MG63 (cell line): ENCODE data around the gene PDK4. TPM values are rescaled to one million over a fixed set of nuclear protein-coding genes. Genes with fewer than 3 reads are reported as not detected.
"Not testable (repeated sequence)": the region's sequence is repeated elsewhere in the genome, so short reads cannot be mapped to it uniquely, and the experiment has no call there.

Experiments
- DNase-seq: peaks from one replicate; pipeline ENCODE4 v3.0.0-alpha.2; 2020
- H3K27me3 ChIP-seq: fragments of 250-450 bp; sonication (Bioruptor Pico); 2 replicates; pipeline ENCODE4 v1.5.1; 2020; ENCODE audit warnings: mild to moderate bottlenecking, moderate library complexity
- H3K36me3 ChIP-seq: fragments of 250-450 bp; sonication (Bioruptor Pico); 2 replicates; pipeline ENCODE4 v1.5.1; 2020; ENCODE audit warnings: mild to moderate bottlenecking, moderate library complexity
- H3K4me3 ChIP-seq: fragments of 250-450 bp; sonication (Bioruptor Pico); 2 replicates; pipeline ENCODE4 v1.5.1; 2020; ENCODE audit warnings: mild to moderate bottlenecking, moderate library complexity
- H3K9me3 ChIP-seq: fragments of 250-450 bp; sonication (Bioruptor Pico); 2 replicates; pipeline ENCODE4 v1.5.1; 2020; ENCODE audit warnings: mild to moderate bottlenecking, moderate library complexity
- total RNA-seq: library from RNA; depleted of rRNA; stranded (reverse); fragments of >200 nt; shearing (Covaris generic); gene quantifications from 2 replicates; pipeline ENCODE4 v1.2.3, GENCODE V29; 2014; ENCODE audit warnings: low replicate concordance

PDK4 gene
- total RNA-seq, 1 experiment from 2014 or later: 0.33 TPM

DNA sequence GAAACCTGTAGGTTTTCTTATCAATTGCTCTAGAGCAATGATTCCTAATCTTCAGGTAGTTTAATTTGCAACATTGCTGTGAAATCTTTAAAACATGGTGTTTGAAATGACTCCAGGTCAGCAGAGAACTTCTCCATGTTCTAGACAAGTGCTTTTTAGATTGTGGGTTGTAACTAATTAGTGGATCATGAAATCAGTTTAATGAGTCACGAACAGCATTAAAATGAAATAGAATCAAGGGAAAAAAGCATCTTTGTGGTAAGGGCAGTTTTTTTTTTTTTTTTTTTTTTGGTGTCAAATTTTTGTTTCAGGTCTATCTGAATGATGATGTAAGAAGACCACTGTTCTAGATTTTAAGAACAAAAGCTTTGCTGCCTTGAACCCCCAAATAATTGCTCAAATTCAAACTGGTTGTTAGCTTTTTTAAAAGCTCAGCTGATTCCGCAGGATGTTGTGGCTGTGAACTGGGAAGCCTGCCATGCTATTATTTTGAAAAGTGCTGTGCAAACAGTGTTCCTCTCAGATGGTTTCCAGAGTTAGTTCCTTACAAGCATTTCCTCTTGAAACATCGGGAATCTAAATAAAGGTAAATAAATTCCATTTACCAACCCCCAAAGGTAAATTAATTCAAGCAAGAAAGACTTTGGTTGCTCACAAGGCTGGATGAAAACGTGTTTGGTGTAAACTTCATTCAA is 13.1 kb upstream of the PDK4 start:
- Histone ChIP-seq H3K36me3 (no peaks in the 10 kb centered on the region), H3K9me3 (no peaks in the 10 kb centered on the region; the same call in 1 of the 2 replicates), H3K4me3 (no peak overlapping the region), H3K27me3 (no peaks in the 10 kb centered on the region)
- DNase-seq: no peak

DNA sequence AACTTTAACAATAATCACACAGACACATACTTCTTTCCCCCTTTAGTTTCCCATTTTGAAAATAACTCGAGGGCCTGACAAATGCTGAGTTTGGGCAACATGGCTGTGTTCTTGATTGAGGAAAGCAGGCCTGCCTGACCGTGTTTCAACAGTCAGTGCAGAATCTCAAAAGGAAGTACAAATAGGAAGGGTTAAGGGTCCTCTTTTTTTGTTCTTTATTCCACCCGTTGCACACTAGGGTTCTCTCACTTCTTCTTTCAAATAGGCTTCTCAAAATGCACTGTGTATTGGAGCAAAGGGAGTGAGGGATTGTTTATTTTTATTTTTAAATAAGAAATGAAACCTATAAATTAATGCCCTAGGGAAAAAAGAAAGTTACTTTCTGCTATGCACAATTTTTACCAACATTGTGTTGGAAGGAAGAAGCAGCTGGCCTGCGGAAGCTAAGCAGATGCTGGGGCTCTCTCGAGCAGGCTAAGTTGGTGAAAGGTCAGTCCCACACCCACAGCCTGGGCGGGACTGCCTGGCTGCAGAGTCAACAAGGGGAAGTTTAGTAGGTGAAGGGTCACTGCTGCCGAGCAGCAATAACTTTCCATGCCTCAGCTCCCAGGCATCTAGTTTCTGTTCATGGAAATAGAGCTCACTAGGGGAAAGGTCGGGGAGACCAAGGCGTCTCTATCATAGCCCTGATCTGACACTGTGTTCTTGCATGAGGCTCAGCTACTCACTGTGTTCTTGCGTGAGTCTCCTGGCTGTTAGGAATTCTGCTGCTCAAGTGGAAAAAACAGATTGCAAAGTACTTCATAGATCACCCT is 12.2 kb upstream of the PDK4 start:
- Histone ChIP-seq H3K36me3 (no peaks in the 10 kb centered on the region), H3K4me3 (no peak overlapping the region), H3K27me3 (no peaks in the 10 kb centered on the region), H3K9me3 (no peaks in the 10 kb centered on the region)
- DNase-seq: peak; percentile 93

DNA sequence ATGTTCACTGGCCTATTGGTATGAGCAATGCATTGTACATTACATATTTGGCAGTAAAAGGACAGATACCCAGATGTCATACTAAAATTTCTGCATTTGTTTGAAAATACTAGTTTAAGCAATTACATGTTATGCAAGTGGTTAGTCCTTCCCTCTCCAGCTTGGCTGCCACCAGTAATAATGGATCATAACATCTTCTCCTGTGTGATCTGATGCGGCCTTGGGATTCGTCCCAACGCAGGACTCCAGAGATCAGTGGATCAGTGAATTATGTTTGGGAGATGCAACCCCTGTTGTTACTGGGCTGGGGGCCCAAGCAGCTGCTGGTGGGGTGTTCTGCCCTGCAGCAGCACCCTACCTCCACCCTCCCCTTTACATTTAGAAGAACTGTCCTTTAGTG is 11.2 kb upstream of the PDK4 start:
- peak; percentile 27 for DNase-seq
- Histone ChIP-seq H3K27me3 (no peaks in the 10 kb centered on the region), H3K36me3 (no peaks in the 10 kb centered on the region), H3K9me3 (no peaks in the 10 kb centered on the region), H3K4me3 (no peak overlapping the region)

DNA sequence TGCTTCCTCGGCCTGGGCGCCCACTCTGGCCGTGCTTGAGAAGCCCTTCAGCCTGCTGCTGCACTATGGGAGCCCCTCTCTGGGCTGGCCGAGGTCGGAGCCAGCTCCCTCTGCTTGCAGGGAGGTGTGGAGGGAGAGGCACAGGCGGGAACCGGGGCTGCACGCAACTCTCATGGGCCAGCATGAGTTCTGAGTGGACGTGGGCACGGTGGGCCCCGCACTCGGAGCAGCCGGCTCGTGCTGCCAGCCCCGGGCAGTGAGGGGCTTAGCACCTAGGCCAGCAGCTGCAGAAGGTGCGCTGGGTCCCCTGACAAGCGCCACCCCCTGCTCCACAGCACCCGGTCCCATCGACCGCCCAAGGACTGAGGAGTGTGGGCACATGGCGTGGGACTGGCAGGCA is 9.0 kb upstream of the PDK4 start:
- no peak for DNase-seq
- Histone ChIP-seq H3K4me3 (no peak overlapping the region), H3K27me3 (no peaks in the 10 kb centered on the region), H3K9me3 (no peaks in the 10 kb centered on the region), H3K36me3 (no peaks in the 10 kb centered on the region)

DNA sequence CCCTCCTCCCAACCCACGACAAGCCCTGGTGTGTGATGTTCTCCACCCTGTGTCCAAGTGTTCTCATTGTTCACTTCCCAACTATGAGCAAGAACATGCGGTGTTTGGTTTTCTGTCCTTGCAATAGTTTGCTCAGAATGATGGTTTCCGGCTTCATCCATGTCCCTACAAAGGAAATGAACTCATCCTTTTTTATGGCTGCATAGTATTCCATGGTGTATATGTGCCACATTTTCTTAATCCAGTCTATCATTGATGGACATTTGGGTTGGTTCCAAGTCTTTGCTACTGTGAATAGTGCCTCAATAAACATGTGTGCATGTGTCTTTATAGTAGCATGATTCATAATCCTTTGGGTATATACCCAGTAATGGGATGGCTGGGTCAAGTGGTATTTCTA is 8.5 kb upstream of the PDK4 start:
- H3K9me3 ChIP-seq, DNase-seq, H3K4me3 ChIP-seq, H3K27me3 ChIP-seq, H3K36me3 ChIP-seq: not testable (repeated sequence)

DNA sequence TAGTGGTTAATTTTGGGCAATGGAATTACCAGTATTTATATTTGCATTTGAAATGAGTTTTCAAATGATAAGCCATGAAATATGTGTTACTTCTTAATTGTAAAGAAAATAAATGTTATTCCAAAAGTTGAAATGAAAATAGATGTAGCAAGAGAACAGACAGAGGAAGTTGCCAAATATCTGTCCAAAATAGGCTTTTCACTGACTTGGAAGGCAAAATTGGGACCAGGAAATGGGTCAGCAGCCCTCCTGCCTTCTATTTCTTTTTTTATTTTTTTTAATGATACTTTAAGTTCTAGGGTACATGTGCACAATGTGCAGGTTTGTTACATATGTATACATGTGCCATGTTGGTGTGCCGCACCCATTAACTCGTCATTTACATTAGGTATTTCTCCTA is 8.1 kb upstream of the PDK4 start:
- H3K27me3 ChIP-seq, H3K36me3 ChIP-seq, H3K9me3 ChIP-seq, H3K4me3 ChIP-seq, DNase-seq: not testable (repeated sequence)

DNA sequence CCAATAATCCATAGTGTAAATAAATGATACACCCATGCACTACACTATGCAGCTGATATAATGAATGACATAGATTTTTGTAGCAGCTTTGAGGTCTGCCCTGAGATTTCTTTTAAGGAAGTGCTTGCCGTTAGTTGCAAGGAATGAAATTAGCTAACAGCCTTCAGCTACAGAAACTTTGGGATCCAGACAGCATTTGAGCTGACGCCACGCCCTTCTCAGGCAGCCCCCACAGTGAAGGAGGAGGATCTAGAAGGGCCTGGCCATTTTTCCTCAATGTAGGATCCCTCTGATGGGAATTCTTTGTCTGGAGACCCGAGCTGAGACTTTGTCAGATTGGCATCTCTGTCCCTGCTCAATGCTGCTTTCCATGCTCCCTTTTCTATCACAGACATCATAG is 6.1 kb upstream of the PDK4 start:
- H3K9me3 ChIP-seq: no peaks in the 10 kb centered on the region
- no peaks in the 10 kb centered on the region for H3K27me3 ChIP-seq
- no peak for DNase-seq
- H3K36me3 ChIP-seq: no peaks in the 10 kb centered on the region
- no peak overlapping the region for H3K4me3 ChIP-seq

DNA sequence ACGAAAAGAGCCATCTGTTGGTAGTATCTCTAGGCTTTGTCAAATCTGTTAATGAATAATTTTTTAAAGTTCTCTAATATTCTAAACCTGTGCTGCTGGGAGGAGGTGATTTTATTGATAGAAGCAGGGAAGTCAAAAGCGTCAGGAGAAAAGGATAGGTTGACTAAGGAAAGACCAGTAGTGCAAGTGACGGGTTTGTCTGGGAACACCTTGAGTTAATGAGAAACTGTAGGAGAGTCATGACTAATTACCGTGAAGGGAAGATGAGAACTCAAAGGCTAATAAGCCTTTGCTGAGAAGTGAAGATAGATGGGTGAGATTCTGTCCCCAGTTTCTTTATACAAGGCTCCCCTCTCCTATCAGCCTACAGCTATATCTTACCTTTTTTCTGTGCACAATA is 5.0 kb upstream of the PDK4 start:
- H3K9me3 ChIP-seq: no peaks in the 10 kb centered on the region
- no peak for DNase-seq
- H3K4me3 ChIP-seq: no peak overlapping the region
- H3K27me3 ChIP-seq: no peaks in the 10 kb centered on the region
- H3K36me3 ChIP-seq: no peaks in the 10 kb centered on the region

DNA sequence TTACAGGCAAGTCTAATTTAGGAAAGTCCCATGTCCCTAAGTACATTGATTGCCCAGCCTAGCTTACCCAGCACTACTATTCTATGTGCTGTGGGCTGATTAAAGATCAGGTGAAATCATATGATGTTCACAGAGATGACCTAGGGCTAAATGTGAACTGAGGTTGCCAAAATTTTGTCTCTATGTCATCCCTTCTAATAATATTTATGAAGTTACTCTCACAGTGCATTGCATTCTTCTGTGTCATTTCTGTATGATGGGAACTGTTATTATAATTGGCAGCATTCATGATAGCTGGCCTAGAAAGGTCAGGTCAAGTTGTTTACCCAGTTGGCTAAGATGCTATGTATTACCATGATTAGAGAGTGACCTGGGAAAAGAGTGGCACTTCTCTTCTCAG is 2.8 kb upstream of the PDK4 start:
- H3K4me3 ChIP-seq: no peak overlapping the region
- H3K36me3 ChIP-seq: no peaks in the 10 kb centered on the region
- no peaks in the 10 kb centered on the region for H3K9me3 ChIP-seq
- no peak for DNase-seq
- no peaks in the 10 kb centered on the region for H3K27me3 ChIP-seq

DNA sequence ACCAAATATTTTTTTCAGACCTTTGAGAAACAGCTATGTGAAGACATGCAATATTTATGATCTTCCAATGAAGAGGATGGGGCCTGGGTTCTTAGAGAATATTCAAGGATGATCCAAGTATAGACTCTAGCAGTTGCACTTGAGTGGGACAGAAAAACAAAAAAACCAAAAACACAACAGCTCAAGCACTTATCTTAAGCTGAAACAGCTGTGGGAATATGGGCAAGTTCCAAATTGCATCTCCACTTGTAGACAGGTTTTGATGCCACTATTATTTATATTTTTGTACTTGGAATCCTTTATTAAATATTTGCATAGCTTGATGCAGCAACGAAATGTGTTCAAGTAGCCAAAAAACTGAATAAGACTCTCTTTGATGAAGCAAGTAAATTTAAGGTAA is 2.2 kb upstream of the PDK4 start:
- no peak for DNase-seq
- Histone ChIP-seq H3K27me3 (no peaks in the 10 kb centered on the region), H3K9me3 (no peaks in the 10 kb centered on the region), H3K36me3 (no peaks in the 10 kb centered on the region), H3K4me3 (no peak overlapping the region)

DNA sequence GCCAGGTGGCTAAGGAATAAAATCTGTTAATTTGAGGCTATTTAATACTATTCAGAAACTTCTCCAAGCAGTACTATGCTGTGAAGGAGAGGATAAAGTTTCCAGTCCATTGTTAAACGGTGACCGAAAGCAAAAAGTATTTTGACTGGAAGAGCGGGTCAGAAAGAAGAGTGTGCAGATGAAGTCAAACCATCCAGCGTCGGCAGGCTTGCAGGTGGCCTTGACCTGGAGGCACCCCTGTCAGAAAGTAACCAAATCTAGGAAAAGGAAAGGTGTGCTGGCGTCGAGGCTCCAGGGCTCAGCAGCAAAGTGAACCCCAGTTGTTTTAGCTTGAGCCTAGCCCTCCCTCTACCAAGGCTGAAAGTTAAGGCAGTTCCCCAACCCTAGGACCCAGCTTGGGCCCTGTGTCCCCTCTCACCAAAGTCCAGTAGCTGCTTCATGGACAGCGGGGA is 544 bp downstream of the PDK4 start:
- no peaks in the 10 kb centered on the region for H3K27me3 ChIP-seq
- H3K36me3 ChIP-seq: no peaks in the 10 kb centered on the region
- no peak for DNase-seq
- no peaks in the 10 kb centered on the region for H3K9me3 ChIP-seq
- peak overlapping the region; percentile 59 for H3K4me3 ChIP-seq

DNA sequence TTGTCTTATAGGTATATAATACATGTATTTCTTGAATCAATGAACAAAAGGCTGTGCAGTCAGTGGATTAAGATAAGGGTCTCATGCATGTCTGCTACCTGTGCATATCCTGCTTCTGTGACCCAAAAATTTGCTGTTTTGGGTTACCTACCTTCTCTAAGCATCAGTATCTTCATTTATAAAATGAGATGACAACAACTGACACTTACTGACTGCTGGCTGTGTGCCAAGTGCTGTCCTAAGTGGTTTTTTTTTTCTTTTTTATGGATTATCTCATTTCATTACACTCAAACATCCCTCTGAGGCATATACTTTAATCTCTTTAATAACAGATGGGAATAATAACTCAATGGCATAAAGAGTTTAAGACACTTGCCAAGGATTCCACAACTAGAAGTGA is 2.1 kb downstream of the PDK4 start:
- no peak overlapping the region for H3K4me3 ChIP-seq
- H3K9me3 ChIP-seq: no peaks in the 10 kb centered on the region
- no peak for DNase-seq
- no peaks in the 10 kb centered on the region for H3K27me3 ChIP-seq
- no peaks in the 10 kb centered on the region for H3K36me3 ChIP-seq

DNA sequence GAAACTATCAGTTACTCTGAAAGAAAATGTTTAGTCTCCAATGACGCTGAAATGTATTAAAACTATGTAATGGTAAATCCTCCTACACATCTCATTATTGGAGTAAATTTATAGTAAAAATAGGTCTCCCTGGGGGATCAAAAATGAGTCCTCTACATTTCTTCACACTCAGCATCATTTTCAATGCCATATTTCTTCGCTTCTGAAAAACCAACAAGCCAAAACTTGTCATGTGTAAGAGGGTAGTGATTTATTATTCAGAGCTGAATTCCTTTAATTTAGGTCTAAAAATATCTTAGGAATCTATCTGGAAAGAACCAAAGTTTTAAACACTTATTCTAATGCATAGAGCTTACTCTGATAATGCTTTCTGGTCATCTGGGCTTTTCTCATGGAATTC is 3.0 kb downstream of the PDK4 start:
- no peaks in the 10 kb centered on the region for H3K27me3 ChIP-seq
- H3K4me3 ChIP-seq: no peak overlapping the region
- H3K9me3 ChIP-seq: no peaks in the 10 kb centered on the region
- no peak for DNase-seq
- H3K36me3 ChIP-seq: no peaks in the 10 kb centered on the region

DNA sequence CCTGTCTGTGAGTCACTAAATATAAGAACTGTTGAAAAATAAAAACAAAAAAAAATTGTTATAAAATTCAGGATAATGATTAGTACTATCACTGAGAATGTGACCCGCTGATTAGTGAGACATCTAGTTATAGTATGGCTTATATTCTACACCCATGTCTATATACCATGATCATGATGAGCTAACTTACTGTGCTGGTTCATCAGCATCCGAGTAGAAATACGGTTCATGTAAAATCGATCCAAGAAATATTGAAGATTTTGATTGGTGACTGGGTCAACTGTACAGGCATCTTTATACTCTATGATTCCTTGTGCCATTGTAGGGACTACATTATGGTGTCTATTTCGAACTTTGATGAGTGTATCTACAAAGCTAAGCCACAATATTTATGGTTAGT is 3.7 kb downstream of the PDK4 start:
- Histone ChIP-seq H3K9me3 (no peaks in the 10 kb centered on the region), H3K36me3 (no peaks in the 10 kb centered on the region), H3K4me3 (no peak overlapping the region), H3K27me3 (no peaks in the 10 kb centered on the region)
- DNase-seq: no peak

DNA sequence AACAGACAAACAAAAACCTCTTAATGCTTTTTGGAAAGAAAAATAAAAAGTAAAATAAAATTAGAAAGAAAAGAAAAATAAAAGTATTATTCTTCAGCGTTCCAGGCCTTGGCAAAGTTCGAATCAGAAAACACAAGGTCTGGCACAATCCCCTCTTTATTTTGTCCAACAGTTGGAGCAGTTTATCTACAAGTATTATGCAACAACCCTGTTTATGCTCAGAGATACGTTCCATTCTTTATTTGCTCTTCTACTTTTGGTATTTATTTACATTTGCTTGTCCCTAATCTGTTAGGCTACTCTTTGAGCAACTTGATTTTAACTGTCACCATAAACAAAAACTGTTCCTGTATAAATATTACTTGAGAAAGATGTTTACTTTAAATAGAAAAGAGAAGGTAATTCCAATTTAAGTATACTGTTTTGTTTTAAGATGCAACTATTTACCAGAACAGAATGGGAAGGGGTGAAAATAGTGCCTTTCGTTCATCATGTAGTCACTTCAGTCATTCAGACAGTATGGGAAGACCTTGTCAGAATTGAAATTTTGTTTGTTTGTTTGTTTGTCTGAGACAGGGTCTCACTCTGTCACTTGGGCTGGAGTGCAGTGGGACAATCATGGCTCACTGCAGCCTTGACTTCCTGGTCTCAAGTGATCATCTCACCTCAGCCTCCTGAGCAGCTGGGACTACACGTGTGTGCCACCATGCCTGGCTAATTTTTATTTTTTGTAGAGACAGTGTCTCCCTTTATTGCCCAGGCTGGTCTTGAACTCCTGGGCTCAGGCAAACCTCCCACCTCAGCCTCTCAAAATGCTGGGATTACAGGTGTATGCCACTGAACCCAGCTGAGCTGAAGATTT is 5.7 kb downstream of the PDK4 start:
- no peaks in the 10 kb centered on the region for H3K36me3 ChIP-seq
- no peak for DNase-seq

DNA sequence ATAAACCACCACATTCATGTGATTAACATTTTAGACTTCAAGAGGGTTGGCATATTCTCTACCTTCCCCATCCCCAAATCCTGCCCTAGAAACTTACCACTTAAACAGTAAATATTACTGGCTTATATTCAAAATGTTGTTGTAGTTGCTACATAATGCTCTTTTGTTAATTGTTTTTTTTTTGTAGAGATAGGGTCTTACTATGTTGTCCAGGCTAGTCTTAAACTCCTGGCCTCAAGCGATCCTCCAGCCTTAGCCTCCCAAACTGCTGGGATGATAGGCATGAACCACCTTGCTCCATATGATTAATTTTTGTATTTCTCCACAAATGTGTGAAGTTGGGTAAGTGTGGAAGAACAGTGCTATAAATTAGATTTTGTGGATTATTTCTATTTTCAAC is 6.5 kb downstream of the PDK4 start:
- Histone ChIP-seq H3K27me3 (no peaks in the 10 kb centered on the region), H3K36me3 (no peaks in the 10 kb centered on the region), H3K9me3 (no peaks in the 10 kb centered on the region), H3K4me3 (no peak overlapping the region)
- DNase-seq: no peak

More for the DNA sequence above, 5.7 kb downstream of the PDK4 start:
- Histone ChIP-seq H3K4me3 (no peak overlapping the region), H3K27me3 (no peaks in the 10 kb centered on the region), H3K9me3 (no peaks in the 10 kb centered on the region)

DNA sequence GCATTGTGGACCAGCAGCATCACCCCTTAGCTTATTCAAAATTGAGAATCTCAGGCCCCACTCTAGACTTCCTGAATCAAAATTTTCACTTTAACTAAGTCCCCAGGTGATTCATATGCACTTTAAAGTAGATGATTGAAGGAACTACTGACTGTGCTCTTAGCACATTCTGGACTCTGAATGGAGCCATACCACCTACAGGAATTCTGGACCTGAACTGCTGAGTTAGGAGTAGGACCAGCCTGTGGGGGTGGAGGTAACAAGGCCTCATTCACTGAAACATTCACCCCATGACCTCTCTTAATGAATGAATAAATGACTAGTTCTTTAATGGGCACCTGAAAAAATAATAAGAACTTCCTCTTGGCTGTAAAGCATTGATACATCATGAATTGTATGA is 7.3 kb downstream of the PDK4 start:
- Histone ChIP-seq H3K9me3 (no peaks in the 10 kb centered on the region), H3K36me3 (no peaks in the 10 kb centered on the region), H3K27me3 (no peaks in the 10 kb centered on the region), H3K4me3 (no peak overlapping the region)
- no peak for DNase-seq
